HepG2 (cell line): ENCODE results near the gene CDV3. TPM values are rescaled to one million over a fixed set of nuclear protein-coding genes. Genes with fewer than 3 reads are reported as not detected.

ENCODE experiments used
- ATAC-seq: fragments of 200-7000 bp; cut with Tn5 transposase; 3 replicates; pipeline ENCODE4 v1.9.1; 2020; ENCODE audit warnings: mild to moderate bottlenecking, moderate library complexity
- BruUV-seq: library from RNA; stranded (reverse); fragments of 400-500 nt; replicated peaks from 2 replicates; lab custom pipeline; 2021; lab: Mats Ljungman, UMichigan
- CTCF ChIA-PET: fragments of 300-600 bp; formaldehyde crosslinking; extraction: SDS; loops from one replicate; lab custom pipeline; 2021; ENCODE audit warnings: low total read pairs, inconsistent platforms, low intra/inter-chr PET ratio; lab: Yijun Ruan, JAX
- POLR2A ChIA-PET: fragments of 350-600 bp; sonication (Branson Sonifier 250); formaldehyde crosslinking; loops from one replicate; lab custom pipeline; 2020; ENCODE audit warnings: antibody characterized with exemption, inconsistent platforms; lab: Yijun Ruan, JAX
- DNase-seq: peaks from one replicate; pipeline ENCODE4 v3.0.0-alpha.2; 2015; ENCODE audit warnings: low spot score
- FAIRE-seq: peaks from 3 replicates; lab custom pipeline; 2011; peaks lifted over from hg19 to GRCh38; lab: Jason Lieb, UNC
- H2AFZ ChIP-seq: one replicate; pipeline ENCODE4 v1.6.1; 2011; ENCODE audit warnings: low read length, inconsistent platforms
- H3K27ac ChIP-seq: fragments of 300-600 bp; 3 replicates; pipeline ENCODE4 v1.8.0; 2011; ENCODE audit warnings: mixed run types, mild to moderate bottlenecking, mixed read lengths, low read length, inconsistent platforms; ENCODE audit not compliant: insufficient read depth; ENCODE audit errors: extremely low read length
- H3K27me3 ChIP-seq, 2 experiments: fragments of 200-600 bp in 1 of 2; 2 replicates in 1 of 2; 3 replicates in 1 of 2; pipeline versions ENCODE4 v1.6.0 to v1.8.0; 2011; ENCODE audit warnings: low read length in 2 of 2, mild to moderate bottlenecking in 2 of 2, moderate library complexity in 2 of 2, inconsistent platforms in 1 of 2; ENCODE audit not compliant: insufficient read depth in 2 of 2, control insufficient read depth in 1 of 2
- H3K36me3 ChIP-seq, 2 experiments: fragments of 200-600 bp in 1 of 2; replicated peaks in 1 of 2; 2 replicates in 1 of 2; 3 replicates in 1 of 2; pipeline versions ENCODE4 v1.5.1 to v1.8.0; 2011; ENCODE audit warnings: low read length in 2 of 2, inconsistent platforms in 1 of 2; ENCODE audit not compliant: insufficient read depth in 2 of 2, control insufficient read depth in 1 of 2
- H3K4me1 ChIP-seq: 2 replicates; pipeline ENCODE4 v1.5.1; 2012; ENCODE audit warnings: low read length, inconsistent platforms; ENCODE audit not compliant: insufficient read depth
- H3K4me2 ChIP-seq: 2 replicates; pipeline ENCODE4 v1.6.0; 2011; ENCODE audit warnings: low read depth, low read length, inconsistent platforms
- H3K4me3 ChIP-seq, 3 experiments: fragments of 200-600 bp in 1 of 3; sonication (generic), shearing (Covaris generic) in 1 of 3; replicated peaks in 1 of 3; 2 replicates each; pipeline ENCODE4 v1.5.1; 2011 to 2016; ENCODE audit warnings: low read length in 3 of 3, inconsistent platforms in 2 of 3, low read depth in 2 of 3, mild to moderate bottlenecking in 2 of 3, control low read depth in 1 of 3, mixed read lengths in 1 of 3; ENCODE audit not compliant: insufficient read depth in 1 of 3
- H3K79me2 ChIP-seq: one replicate; pipeline ENCODE4 v1.6.1; 2011; ENCODE audit warnings: low read length, inconsistent platforms; ENCODE audit not compliant: insufficient read depth
- H3K9ac ChIP-seq: 2 replicates; pipeline ENCODE4 v1.6.0; 2011; ENCODE audit warnings: mild to moderate bottlenecking, low read depth, low read length, inconsistent platforms; ENCODE audit not compliant: insufficient read depth
- H3K9me3 ChIP-seq: 2 replicates; pipeline ENCODE4 v1.5.1; 2012; ENCODE audit warnings: mild to moderate bottlenecking, low read length
- H4K20me1 ChIP-seq: 2 replicates; pipeline ENCODE4 v1.6.0; 2011; ENCODE audit warnings: inconsistent platforms, mild to moderate bottlenecking, low read length, moderate library complexity; ENCODE audit not compliant: insufficient read depth
- DPF2 ChIP-seq: sonication (generic); formaldehyde crosslinking; IDR thresholded peaks from 2 replicates; pipeline ENCODE4 v1.4.0; 2020; ENCODE audit warnings: mild to moderate bottlenecking, low read depth, missing genetic modification reagents, borderline replicate concordance
- ELF1 ChIP-seq: sonication (generic); formaldehyde crosslinking; IDR thresholded peaks from 2 replicates; pipeline ENCODE4 v1.4.0; 2020; ENCODE audit warnings: missing genetic modification reagents
- HDAC1 ChIP-seq: sonication (generic); formaldehyde crosslinking; IDR thresholded peaks from 2 replicates; pipeline ENCODE4 v1.5.1; 2020; ENCODE audit warnings: mild to moderate bottlenecking, missing genetic modification reagents
- HDAC2 ChIP-seq: sonication (generic); formaldehyde crosslinking; IDR thresholded peaks from 2 replicates; pipeline ENCODE4 v1.4.0; 2020; ENCODE audit warnings: missing genetic modification reagents
- HDAC6 ChIP-seq: fragments of 200-600 bp; sonication (generic); IDR thresholded peaks from 2 replicates; pipeline ENCODE4 v1.7.0; 2017; ENCODE audit warnings: mild to moderate bottlenecking, antibody characterized with exemption, low read length, low read depth
- HNRNPH1 ChIP-seq: fragments of 200-400 bp; formaldehyde crosslinking; optimal IDR thresholded peaks from 2 replicates; pipeline ENCODE3; 2017; ENCODE audit warnings: mild to moderate bottlenecking, low read depth, low read length
- HNRNPK ChIP-seq: fragments of 200-400 bp; formaldehyde crosslinking; IDR thresholded peaks from 2 replicates; pipeline ENCODE4 v1.6.1; 2018; ENCODE audit warnings: low read length, low read depth, moderate library complexity, mild to moderate bottlenecking; ENCODE audit not compliant: poor library complexity, severe bottlenecking
- JUNB ChIP-seq: sonication (generic); formaldehyde crosslinking; IDR thresholded peaks from 2 replicates; pipeline ENCODE4 v1.8.0; 2022; ENCODE audit warnings: missing genetic modification reagents, mild to moderate bottlenecking, borderline replicate concordance
- KLF12 ChIP-seq: sonication (generic); formaldehyde crosslinking; IDR thresholded peaks from 2 replicates; pipeline ENCODE4 v1.4.0; 2020; ENCODE audit warnings: missing genetic modification reagents, borderline replicate concordance
- MBD4 ChIP-seq: IDR thresholded peaks from 2 replicates; pipeline ENCODE4 v1.6.1; 2012; ENCODE audit warnings: low read length, inconsistent platforms, borderline replicate concordance
- MXD4 ChIP-seq: IDR thresholded peaks from 2 replicates; pipeline ENCODE4 v1.6.1; 2016; ENCODE audit warnings: mild to moderate bottlenecking, missing biosample characterization, missing genetic modification reagents
- NR2F2 ChIP-seq: IDR thresholded peaks from 2 replicates; pipeline ENCODE4 v1.6.1; 2012; ENCODE audit warnings: low read depth, inconsistent platforms, borderline replicate concordance
- SOX6 ChIP-seq, 2 experiments: fragments of 450-650 bp in 1 of 2; sonication (generic) in 1 of 2; formaldehyde crosslinking in 1 of 2; IDR thresholded peaks; 2 replicates each; pipeline versions ENCODE4 v1.4.0 to v1.6.1; 2017 to 2020; ENCODE audit warnings: antibody characterized with exemption in 1 of 2, mild to moderate bottlenecking in 1 of 2, missing genetic modification reagents in 1 of 2
- ZNF414 ChIP-seq: sonication (generic); formaldehyde crosslinking; IDR thresholded peaks from 2 replicates; pipeline ENCODE4 v1.5.0; 2020; ENCODE audit warnings: missing genetic modification reagents
- ZNF512 ChIP-seq: sonication (generic); formaldehyde crosslinking; IDR thresholded peaks from 2 replicates; pipeline ENCODE4 v1.4.0; 2020; ENCODE audit warnings: mild to moderate bottlenecking, missing genetic modification reagents
- ZNF672 ChIP-seq: sonication (generic); formaldehyde crosslinking; IDR thresholded peaks from 2 replicates; pipeline ENCODE4 v1.8.1; 2022; ENCODE audit warnings: missing genetic modification reagents
- ZNF773 ChIP-seq: sonication (generic); formaldehyde crosslinking; IDR thresholded peaks from 2 replicates; pipeline ENCODE4 v1.4.0; 2020; ENCODE audit warnings: missing genetic modification reagents, borderline replicate concordance
- WGBS: methylation state at CpG from one replicate; pipeline ENCODE4 v1.1.6; 2017; ENCODE audit warnings: low lambda C conversion rate; 5-methylcytosine and 5-hydroxymethylcytosine counted together
- in situ Hi-C: cut with HindIII; loops from 2 replicates; pipeline ENCODE4 v1.10.0; 2017; ENCODE audit warnings: low pct_unique_long_range_greater_than_20kb; ENCODE audit not compliant: extremely low pct_ligation_motif_present
- intact Hi-C: fragments of 100-400 bp; cut with micrococcal nuclease; formaldehyde crosslinking; loops from one replicate; pipeline ENCODE4 v1.10.0; 2022; ENCODE audit not compliant: unreplicated experiment
- polyA plus RNA-seq, 8 experiments: library from polyadenylated mRNA; depleted of rRNA in 3 of 8; stranded (reverse) in 7 of 8; unstranded in 1 of 8; fragments of >200 nt; fragmentation: Illumina TruSeq in 4 of 8; extraction: Trizol in 4 of 8; gene quantifications; 2 replicates each; pipeline versions ENCODE4 v1.2.1 to v1.2.3, GENCODE V29; 2011 to 2016; ENCODE audit warnings: low read depth in 4 of 8, missing spikeins in 1 of 8, mixed read lengths in 1 of 8; ENCODE audit not compliant: insufficient read depth in 1 of 8
- total RNA-seq, 5 experiments: library from RNA; depleted of rRNA; stranded (reverse); fragments of >200 nt; fragmentation: Illumina TruSeq; extraction: Trizol; gene quantifications; 2 replicates each; pipeline ENCODE4 v1.2.3, GENCODE V29; 2016; ENCODE audit warnings: low read depth in 1 of 5

CDV3 gene
- total and polyA plus RNA-seq, 2 of the 13 experiments (the other 11 are each of a cell fraction or from before 2014, with no cell fraction given), result 46.6 to 145 TPM

- Histone ChIP-seq H3K9me3 (no peaks in the 10 kb centered on the region), H4K20me1 (no peaks in the 10 kb centered on the region), H3K27ac (no peak overlapping the region), H2AFZ (no peak overlapping the region), H3K36me3 (peaks cover 15 to 56% of the 10 kb centered on the region in 2 experiments), H3K79me2 (no peaks in the 10 kb centered on the region), H3K4me1 (peaks cover 13% of the 10 kb centered on the region), H3K27me3 (no peaks in the 10 kb centered on the region), H3K4me2 (no peak overlapping the region), H3K4me3 (no peak overlapping the region), H3K9ac (no peak overlapping the region)
- ATAC-seq (no peak), FAIRE-seq (no peak), DNase-seq (no peak)
- no TSS peak for BruUV-seq
- in situ Hi-C loops (no loop called here), intact Hi-C loops (no loop called here)
- TF ChIP-seq HDAC1 (CRISPR knock-in tag) (no peak), HNRNPK (no peak), MXD4 (CRISPR knock-in tag) (no peak), HDAC6 (no peak), KLF12 (CRISPR knock-in tag) (no peak), HNRNPH1 (no peak), ZNF414 (no peak), MBD4 (no peak), ELF1 (CRISPR knock-in tag) (no peak), NR2F2 (no peak), SOX6 (IDR thresholded peaks at IDR 0.05) (no peak), SOX6 (CRISPR knock-in tag; IDR thresholded peaks at IDR 0.05) (no peak), JUNB (CRISPR knock-in tag) (no peak), HDAC2 (no peak), ZNF512 (CRISPR knock-in tag) (no peak), ZNF773 (CRISPR knock-in tag) (no peak), ZNF672 (CRISPR knock-in tag) (no peak), DPF2 (CRISPR knock-in tag) (no peak)
- POLR2A ChIA-PET, result no interaction called here
- WGBS, result 98% methylated on average over 2 of the region's 2 CpGs
- CTCF ChIA-PET, result no interaction called here
Measured at GRCh38 chr3:133629146-133629545, 55.7 kb downstream of the CDV3 start.
